NCI-H2107 (cell line): ENCODE results near the gene TUBB1.

ENCODE experiments used
- DNase-seq: peaks from one replicate; lab custom pipeline; 2025; lab: John Stamatoyannopoulos, UW

Gene TUBB1

DNA sequence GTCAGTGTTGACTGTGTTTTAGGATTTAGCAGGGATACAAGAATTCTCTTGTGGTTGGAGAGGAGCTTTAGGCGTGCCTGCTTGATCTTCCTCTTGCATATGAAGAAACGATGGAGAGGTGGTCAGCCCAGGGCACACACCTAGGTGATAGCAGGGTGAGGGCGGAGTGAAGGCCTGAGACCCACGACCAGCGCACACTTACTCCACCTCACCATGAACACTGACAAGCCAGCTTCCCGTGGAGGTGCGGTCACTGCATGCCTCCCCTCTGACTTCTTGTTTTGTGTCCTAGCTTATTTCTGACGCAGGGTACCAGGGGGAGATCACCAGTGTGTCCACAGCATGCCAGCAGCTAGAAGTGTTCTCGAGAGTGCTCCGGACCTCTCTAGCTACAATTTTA lies 30.0 kb upstream of the TUBB1 start:
- DNase-seq, result no peak

DNA sequence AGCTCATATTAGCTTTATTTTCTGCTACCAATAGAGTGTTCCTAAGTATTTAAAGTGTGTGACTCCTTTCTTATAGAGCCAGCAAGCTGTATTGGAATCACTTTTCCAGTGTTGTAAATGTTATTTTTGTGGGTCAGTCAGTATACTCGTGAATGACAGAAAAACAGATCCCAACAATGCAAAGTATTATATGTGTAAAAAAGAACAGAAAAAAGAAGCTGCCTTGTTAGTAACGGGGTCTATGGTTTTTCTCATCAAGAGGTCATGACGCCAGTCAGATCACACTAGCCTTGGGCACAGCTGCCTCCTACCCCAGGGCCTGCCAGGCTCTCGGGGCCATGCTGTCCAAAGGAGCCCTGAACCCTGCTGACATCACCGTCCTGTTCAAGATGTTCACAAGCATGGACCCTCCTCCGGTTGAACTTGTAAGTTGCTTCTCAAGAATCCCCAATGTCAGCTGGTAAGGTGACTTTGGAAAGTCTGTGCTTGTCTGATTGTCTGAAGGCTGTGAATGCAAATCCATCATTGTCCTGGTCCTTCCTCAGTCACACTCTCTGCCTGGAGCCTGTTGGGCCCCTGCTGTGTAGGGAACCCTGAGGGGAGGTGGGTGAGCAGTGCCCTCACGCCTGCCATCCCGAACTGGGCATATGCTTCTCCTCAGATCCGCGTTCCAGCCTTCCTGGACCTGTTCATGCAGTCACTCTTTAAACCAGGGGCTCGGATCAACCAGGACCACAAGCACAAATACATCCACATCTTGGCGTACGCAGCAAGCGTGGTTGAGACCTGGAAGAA lies 28.4 kb upstream of the TUBB1 start:
- no peak for DNase-seq

DNA sequence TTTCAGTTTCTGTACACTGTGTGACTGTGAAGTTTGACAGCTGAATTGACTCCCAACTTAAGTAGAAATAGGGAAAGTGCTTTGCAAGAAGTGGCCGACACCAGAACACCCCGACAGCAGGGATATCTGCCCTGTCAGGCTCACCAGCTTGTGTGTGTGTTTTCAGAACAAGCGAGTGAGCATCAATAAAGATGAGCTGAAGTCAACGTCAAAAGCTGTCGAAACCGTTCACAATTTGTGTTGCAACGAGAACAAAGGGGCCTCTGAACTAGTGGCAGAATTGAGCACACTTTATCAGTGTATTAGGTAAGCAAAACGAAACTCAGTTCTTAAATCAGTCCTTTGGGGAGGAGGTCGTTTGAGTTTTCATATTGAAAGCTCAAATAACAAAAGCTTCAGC lies 27.5 kb upstream of the TUBB1 start:
- no peak for DNase-seq

DNA sequence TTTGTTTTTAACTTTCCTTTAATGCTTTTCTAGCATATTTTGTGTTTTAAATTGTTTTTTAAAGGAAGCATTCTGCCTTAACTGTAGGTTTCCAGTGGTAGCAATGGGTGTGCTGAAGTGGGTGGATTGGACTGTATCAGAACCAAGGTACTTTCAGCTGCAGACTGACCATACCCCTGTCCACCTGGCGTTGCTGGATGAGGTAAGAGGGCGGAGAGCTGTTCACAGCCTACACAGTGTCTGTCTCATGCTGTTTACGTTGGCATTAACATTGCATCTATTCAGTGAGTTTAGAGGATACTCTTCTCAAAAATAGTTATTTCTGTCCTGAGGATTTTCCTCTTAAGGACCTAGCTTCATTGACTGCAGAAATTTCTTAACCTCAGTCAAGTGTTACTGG lies 26.3 kb upstream of the TUBB1 start:
- no peak for DNase-seq

DNA sequence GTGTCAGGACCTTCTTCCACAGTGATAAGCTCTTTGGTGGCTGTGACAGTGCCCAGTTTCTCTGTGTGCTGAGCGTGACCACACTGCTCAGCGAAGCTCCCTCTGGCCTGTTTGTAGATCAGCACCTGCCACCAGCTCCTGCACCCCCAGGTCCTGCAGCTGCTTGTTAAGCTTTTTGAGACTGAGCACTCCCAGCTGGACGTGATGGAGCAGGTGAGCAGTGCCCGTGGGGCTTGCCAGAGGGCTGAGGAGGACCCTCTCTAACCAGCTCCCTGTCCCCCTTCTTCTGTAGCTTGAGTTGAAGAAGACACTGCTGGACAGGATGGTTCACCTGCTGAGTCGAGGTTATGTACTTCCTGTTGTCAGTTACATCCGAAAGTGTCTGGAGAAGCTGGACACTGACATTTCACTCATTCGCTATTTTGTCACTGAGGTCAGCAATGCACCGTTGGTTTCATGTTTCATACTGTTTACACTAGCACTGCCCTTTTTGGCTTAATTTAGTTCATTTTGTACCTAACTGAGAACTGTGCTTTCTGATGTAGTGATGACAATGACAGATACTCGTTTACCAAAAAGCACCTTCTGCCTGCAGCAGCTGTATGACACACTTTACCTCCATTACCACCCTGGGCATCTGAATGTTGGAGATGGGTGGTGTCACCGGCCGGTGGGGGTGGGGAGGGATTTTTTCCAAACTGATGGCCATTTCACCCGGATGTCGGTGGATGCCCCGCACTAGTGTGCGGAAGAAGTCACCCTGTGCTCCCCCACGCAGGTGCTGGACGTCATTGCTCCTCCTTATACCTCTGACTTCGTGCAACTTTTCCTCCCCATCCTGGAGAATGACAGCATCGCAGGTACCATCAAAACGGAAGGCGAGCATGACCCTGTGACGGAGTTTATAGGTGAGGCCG lies 25.6 kb upstream of the TUBB1 start:
- no peak for DNase-seq

DNA sequence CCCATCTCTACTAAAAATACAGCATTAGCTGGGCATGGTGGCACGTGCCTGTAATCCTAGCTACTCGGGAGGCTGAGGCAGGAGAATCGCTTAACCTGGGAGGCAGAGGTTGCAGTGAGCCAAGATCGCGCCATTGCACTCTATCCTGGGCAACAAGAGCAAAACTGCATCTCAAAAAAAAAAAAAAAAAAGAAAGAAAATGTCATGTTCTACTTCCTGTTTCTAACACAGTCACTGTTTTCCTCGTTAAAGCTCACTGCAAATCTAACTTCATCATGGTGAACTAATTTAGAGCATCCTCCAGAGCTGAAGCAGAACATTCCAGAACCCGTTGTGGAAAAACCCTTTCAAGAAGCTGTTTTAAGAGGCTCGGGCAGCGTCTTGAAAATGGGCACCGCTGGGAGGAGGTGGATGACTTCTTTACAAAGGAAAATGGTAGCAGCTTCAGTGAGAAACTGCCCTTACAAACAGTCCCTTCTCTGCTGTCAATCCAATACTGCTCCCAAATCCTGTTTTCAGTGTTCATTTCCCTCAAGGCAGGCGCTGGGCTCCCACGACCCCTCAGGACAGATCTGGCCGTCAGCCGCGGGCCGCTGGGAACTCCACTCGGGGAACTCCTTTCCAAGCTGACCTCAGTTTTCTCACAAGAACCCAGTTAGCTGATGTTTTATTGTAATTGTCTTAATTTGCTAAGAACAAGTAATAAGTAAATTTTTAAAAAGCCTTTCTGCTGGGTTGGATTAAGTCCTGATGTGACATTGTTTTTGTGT lies 24.7 kb upstream of the TUBB1 start:
- DNase-seq, result no peak

DNA sequence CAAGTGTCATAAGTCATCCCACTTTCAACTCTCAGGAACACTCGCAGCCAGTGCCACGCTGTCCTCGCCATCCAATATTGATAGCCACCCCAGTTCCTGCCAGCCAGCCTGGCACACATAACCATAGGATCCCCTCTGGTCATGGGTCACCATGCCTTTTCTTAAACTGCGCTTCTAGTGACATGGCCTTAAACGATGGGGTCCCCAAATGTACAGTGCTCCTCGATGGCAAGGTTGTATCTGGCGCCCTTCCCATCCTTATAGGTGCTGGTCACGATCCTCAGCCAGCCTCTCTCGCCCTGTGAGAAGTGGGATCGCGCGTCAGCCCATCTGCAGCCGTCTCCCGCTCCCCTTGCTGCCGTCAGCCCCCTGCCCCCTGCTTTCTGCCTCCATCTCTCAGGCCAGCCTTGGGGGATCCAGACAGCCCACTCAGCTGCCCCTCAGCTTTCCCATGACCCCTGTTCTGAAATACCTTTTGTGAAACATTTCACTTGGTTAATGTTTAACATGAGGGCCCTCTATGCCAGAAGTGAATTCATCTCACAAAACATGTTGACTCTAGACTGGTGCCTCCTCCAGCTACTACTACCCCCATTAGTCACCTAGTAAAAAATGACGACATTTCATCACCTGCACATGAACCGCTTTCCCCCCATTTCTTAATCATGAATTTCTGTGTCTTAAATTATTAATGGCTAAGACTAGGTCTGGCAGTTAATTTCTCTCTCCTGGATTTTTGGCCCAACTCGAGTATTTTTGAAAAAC lies 23.6 kb upstream of the TUBB1 start:
- DNase-seq, result no peak

DNA sequence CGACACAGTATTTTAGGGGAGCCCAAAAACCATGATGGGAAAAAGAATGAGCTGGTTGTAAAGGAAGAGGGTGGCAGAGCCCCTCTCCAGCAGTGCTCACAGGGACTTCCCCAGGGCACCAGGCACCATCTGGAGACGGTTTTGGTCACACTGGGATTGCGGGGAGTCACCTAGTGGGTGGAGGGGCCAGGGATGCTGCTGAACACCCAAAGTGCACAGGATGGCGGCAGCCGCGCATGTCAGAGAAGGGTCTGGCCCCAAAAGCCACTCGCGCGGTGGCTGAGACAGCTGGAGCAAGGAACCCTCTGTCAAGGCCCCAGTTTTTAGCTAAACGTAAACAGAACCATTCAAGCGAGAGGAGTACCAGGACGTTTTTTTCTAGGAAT lies 23.0 kb upstream of the TUBB1 start:
- no peak for DNase-seq

DNA sequence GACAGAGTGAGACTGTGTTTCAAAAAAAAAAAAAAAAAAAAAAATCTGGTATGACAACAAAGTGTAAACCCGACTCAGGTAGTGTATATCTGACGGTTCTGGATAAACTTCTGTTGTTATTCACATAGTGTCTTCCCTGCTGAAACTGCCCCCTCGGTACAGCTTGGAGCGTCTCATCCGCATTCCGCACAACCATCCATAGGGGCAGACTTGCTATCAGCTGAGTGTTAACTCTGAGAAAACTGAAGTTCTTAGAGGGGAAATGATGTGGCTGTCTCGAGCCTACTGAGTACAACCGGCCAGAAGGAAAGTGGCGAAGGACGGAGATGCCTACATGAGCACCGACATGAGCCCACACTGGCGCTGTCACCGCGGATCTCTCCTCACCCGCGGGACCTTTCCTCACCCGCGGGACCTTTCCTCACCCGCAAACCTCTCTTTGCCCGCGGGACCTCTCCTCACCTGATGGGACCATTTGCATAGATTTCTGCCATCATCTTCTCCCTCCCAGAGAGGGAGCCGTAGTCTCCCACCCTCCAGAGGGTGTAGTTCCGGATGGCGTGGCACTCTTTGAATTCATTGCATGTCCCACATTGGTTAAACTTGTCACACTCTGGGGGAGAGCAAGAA lies 22.0 kb upstream of the TUBB1 start:
- DNase-seq, result no peak

DNA sequence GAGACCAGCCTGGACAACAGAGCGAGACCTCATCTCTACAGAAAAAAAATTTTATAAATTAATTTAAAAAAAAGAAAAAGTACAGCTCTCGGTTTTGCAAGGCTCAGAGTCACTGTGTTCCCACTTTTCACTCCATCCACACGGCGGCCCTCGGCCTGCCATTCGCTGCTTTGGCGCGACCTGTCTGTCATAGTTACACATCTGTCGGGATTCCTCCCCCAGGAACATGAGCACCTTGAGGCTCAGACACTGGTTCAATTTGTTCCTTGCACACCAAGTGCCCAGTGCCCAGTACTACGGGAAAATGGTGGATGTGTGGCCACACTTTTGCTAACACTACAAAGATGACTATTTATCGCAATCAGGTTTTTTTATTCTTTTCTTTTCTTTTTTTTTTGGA lies 20.6 kb upstream of the TUBB1 start:
- no peak for DNase-seq

DNA sequence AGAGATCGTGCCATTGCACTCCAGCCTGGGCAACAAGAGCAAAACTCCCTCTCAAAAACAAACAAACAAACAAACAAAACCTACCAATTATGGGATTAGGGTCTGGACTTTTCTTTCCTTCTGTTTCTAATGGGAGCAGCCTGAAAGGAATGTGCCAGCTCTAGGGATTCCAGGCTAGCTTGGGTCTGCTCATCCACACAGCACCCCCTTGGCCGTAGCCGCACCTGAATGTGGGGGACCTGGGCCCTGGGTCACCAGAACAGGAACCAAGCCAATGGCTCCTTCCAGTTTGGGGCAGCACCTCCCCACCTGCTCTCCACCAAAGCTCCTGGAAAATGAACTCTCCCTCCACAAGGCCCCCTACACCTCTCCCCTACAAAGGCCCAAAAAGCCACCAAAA lies 18.9 kb upstream of the TUBB1 start:
- no peak for DNase-seq

DNA sequence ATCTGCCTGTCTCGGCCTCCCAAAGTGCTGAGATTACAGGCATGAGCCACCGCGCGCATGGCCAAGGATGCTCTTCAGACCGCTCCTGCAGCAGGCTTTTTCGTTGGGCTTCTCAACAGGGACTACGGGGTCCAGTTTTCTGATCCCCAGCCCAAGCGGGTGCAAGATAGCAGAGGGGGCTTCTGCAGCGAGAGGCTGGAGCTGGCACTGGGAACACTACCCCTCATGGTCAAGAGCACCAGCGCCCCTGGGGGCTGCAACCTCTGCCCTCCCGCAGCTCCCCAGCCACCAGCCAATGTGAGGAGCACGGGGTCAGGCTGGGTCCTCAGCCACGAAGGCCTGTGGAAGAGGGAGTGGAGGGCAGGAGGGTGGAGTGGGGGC lies 18.2 kb upstream of the TUBB1 start:
- no peak for DNase-seq

DNA sequence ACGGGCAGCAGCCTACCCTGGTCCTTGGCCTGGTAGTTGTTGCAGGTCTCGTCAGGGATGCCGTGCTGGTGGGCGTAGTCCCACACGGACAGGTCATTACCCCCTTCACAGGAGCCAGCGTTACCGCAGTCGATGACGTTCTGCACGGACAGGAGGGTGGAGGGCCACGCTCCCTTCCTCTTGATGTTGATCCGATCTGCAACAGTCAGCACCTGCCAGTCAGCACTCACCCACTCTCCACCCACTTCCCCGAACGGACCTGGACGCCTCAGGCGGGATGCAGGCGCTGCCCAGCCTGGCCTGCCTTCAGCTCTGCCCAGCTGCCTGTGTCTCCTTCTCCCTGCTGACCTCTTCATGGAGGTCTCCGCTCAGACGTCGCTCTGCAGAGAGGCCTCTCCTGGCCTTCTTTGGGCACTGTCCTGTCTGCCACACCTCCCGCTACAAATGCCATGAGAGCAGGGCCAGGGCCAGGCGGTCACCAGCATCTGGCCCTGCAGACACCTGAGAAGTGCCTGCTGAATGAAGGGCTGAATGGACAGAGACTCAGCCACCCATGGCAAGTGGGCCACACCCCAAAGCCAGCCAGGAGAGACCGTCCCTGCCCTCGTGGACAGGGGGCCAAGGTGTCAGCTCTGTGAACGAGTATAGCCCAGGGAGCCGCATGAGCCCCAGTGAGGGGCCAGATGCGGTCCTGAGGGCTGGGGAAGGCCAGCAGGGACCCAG lies 17.6 kb upstream of the TUBB1 start:
- DNase-seq, result no peak

DNA sequence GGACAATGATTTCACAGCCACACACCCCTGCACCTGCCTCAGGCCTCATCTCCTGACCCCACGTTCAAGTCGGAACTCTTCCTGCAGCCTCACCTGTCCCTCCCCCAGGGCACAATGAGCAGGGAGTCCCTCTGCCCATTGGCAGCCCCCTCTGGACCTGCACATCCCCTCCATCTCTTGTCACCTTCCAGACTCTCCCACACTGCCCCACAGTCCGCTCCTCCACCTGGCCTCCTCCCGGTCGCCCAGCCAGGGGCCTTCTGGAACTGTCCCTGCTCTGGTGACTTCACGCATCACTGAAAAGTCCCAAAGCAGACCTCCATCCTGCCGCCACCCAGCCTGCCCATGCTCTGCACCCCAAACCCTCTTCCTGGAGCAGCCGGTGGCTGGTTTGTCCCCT lies 16.8 kb upstream of the TUBB1 start:
- no peak for DNase-seq

DNA sequence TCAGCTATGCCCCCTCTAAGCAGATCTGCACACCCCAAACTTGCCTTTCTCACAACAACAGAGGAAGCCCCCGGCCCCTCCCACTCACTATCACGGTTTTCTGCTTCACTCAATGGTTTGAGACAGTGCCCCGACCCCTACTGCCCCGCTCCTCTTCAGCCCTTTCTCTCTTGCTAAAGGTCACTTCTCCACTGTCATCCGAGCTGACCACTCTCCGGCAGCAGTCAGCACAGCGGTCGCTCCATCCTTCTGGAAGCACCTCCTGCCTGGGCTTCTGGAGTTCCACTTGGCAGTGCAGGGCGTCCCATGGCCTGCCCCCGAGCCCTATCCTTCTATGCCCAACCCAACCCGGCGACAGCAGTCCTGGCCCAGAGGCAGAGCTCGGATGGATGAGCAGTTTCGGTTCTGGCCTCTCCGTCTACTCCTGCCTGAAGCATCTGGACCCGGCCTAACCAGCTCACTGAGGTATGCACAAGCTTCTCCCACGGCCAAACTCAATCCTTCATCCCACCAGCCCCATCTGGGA lies 16.3 kb upstream of the TUBB1 start:
- DNase-seq, result no peak

DNA sequence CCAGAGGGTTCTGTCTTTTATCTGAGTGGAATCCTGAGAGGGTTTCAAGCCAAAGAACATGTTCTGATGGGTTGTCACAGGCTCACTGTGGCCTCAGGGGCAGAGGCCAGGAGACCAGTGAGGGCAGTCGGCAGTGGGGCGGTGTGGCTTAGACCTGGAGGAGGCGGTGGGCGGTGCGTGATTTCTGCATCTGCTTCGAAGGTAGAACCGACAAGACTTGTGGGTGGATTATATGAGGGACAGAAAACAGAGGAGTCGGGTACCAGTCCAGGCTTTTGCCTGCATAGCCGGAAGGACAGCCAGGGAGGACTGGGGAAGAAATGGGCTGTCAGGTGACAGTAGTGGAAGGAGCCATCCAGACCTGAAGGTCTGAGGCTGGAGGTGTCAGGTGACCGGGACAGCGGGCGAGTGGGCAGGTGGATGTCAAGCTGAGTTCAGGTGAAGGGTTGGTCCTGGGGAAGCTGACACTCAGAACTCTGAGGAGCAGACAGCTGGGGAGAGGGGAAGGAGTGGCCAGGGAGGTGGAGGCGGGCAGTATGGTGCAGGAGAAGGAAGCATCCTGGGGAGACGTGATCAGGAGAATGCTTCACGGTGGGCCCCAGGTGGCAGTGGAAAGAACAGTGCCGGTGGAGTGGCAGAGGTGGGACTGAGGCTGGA lies 15.3 kb upstream of the TUBB1 start:
- DNase-seq, result no peak

DNA sequence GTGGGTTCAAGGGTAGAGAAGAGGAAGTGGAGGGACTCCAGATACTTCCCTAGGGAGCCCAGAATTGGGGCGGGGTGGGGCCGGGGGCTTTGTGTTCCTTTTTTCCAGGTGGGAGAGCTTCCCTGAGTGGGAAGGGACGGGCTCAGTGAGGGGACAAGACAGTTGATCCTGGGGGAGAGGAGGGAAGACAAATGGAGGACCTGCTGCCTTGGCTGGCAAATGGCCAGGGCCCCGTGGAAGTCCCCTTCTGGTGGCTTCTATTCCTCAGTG lies 14.8 kb upstream of the TUBB1 start:
- DNase-seq, result no peak

DNA sequence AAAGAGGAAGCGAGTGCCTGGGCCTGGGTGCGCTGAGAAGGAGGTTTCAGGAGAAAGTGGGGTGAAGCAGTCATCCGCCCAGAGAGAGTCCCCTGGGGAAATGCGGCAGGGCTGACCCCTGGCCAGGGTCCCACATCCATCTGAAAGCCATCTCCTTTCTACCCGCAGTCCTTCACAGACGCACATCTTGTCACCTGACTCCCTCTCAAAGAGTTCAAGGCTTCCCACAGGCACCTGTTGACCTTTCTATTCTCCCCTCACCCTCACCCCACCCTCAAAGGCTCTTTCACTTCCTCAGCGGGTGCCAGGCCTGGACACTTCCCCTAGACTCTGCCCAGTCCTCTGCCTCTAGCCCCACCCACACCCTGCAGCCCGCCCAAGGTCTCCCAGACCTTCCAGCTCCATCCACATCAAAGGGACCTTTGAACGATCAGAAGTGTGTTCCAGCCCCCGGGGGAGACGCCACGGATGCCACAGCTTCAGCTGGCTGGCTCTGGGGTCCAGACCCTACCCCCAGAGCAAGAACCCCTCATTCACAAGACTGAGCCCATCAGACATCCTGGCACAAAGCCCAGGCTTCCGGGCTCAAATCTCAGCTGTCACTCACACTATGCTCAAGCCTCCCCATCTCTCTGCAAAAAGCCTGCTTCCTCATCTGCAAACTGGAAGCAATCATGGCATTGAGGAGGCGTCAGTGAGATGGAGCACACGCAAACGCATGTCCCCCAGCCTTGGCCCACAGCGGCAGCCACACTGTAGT lies 14.3 kb upstream of the TUBB1 start:
- DNase-seq, result no peak

DNA sequence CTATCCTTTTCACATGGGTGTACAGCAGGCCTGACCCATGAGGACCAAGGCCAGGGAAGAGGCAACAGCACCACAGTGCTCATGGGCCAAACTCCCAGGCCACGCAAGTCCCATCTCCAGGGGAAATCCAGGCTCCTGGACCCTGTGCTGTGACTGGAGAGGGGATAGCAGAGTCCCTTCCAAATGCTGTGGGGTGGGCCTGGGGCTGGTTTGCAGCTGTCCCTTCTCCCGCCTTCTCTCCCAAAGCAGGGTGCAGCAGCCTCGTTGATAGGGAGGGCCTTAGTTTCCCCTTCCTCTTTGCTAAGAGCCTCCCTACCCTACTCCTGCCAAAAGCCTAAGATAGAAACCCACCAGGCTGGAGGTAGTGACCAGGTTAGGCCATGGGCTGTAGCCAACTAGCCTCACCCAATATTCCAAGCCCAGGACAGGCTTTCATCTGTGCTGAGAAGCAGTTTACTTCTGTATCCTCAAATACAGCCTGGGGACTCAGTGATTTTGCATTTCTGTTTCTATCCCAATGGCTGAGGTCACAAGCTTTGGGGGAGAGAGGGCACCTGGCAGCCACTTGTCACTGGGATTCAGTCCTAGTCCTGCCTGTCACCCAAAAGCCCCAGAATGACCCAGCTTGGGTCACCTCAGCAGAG lies 13.6 kb upstream of the TUBB1 start:
- no peak for DNase-seq
